Fibroblast of pulmonary artery (primary cell): ENCODE results near the gene BRI3.

Experiments
- DNase-seq: peaks from one replicate; pipeline ENCODE4 v3.0.0-alpha.2; 2010; ENCODE audit warnings: low read depth
- H3K4me3 ChIP-seq: replicated peaks from 2 replicates; pipeline ENCODE4 v1.5.1; 2011; ENCODE audit warnings: low read depth, mild to moderate bottlenecking, control low read depth, low read length, moderate library complexity
- CTCF ChIP-seq: IDR thresholded peaks from 2 replicates; pipeline ENCODE4 v1.5.1; 2011; ENCODE audit warnings: mild to moderate bottlenecking, control low read depth, low read length, inconsistent platforms; ENCODE audit errors: missing control alignments

The BRI3 gene

DNA sequence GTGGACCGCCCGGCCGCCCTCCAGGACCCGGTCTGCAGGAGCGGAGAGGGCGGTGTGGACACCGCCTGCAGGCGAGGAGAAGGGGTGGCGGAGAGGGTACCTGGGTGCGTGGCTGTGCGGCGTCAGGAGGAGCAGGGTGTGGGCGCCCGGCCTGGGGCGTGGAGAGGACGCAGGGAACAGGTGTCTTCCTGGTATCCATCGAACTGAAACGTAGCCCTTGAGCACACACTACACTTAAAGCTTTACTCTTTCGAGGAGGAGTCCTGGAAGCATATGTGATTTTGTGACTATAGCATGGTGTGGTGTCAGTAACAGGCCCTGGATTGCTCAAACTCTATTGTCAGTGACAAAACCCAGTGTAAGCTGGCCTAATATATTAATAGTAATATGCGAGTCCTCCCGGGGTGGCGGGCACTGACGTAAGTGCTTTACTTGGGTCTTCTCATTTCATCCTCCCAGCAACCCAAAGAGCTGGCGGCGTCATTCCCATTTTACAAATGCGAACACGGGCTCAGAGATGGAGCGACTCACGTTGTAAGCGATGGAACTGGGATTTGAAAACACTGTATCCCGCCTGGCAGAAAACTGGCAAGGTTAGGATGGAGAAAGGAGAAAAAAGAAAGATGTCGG is 28.9 kb upstream of the BRI3 start:
- no peak for TF ChIP-seq CTCF
- DNase-seq: no peak
- H3K4me3 ChIP-seq: peak overlapping the region; percentile 90

GRCh38 chr7:98254516-98254915 is 27.0 kb upstream of the BRI3 start:
- DNase-seq: no peak
- no peak for TF ChIP-seq CTCF

DNA sequence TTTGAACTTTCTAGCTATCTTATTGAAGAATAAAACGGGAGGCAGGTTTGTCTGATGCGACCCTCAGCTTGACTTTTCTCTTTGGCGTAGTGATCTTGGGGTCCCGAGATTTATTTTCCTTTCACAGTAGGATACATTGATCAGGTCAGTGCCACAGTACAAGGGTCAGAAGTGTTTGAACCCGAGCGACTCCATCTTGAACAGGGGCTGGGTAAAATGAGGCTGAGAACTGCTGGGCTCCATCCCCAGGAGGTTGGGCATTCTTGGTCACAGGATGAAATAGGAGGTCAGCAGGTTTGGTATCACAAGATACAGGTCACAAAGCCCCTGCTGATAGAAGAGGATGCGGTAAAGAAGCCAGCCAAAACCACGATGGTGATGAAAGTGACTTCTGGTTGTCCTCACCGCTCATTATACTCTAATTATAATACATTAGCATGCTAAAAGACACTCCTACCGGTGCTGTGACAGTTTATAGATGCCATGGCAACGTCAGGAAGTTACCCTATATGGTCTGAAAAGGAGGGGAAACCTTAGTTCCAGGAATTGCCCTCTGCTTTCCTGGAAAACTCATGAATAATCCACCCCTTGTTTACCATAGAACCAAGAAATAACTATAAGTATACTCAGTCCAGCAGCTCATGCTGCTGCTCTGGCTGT is 26.4 kb upstream of the BRI3 start:
- no peak overlapping the region for H3K4me3 ChIP-seq
- TF ChIP-seq CTCF: no peak
- no peak for DNase-seq

More at GRCh38 chr7:98254516-98254915, 27.0 kb upstream of the BRI3 start:
- no peak overlapping the region for H3K4me3 ChIP-seq

DNA sequence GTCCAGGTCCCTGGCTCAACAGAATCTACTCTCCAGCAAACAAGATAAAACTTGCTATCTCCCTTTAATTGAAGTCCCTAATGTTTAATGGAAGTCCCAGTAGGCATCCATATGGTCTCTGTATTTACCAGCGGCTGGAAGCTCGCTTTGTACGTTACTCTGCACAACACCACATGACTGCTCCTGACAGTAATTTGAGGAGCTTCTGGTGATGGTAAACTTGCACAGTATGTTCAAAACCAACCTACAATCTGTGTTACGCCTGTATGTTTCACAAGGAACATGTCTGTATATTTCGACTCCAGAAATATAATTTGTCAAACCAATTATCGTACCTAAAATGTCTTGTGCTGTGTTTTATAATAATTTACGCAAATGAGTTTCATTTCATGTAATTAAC is 25.1 kb upstream of the BRI3 start:
- no peak for TF ChIP-seq CTCF
- no peak overlapping the region for H3K4me3 ChIP-seq
- DNase-seq: no peak

- no peak for TF ChIP-seq CTCF
- no peak overlapping the region for H3K4me3 ChIP-seq
- DNase-seq: no peak
Observed at GRCh38 chr7:98257701-98258100, 23.8 kb upstream of the BRI3 start.

GRCh38 chr7:98265841-98266271 is 15.6 kb upstream of the BRI3 start:
- no peak overlapping the region for H3K4me3 ChIP-seq
- no peak for TF ChIP-seq CTCF
- peak; percentile 32 for DNase-seq

- DNase-seq: peak; percentile 52
- TF ChIP-seq CTCF: peak; percentile 52
- H3K4me3 ChIP-seq: no peak overlapping the region
Observed at GRCh38 chr7:98266840-98267239, 14.6 kb upstream of the BRI3 start.
